HG03103 (cell line): ENCODE data around the gene SANBR.

ENCODE experiments used
- ATAC-seq: cut with Tn5 transposase; IDR thresholded peaks from one replicate; pipeline ENCODE4 v1.9.1; 2021; ENCODE audit warnings: low read depth; ENCODE audit not compliant: unreplicated experiment

SANBR gene

GRCh38 chr2:61085883-61086282, 20.2 kb downstream of the SANBR start:
- ATAC-seq = no peak

GRCh38 chr2:61089797-61090196, 24.1 kb downstream of the SANBR start:
- ATAC-seq = no peak

- ATAC-seq = no peak
These were observed 24.8 kb downstream of the SANBR start for GRCh38 chr2:61090386-61090921.

GRCh38 chr2:61091485-61091884, 25.8 kb downstream of the SANBR start:
- ATAC-seq = no peak

- no peak for ATAC-seq
These were observed 30.8 kb downstream of the SANBR start for GRCh38 chr2:61096438-61096837.

- no peak for ATAC-seq
These were observed 35.1 kb downstream of the SANBR start for GRCh38 chr2:61100801-61101200.

GRCh38 chr2:61109291-61109690, 43.6 kb downstream of the SANBR start:
- ATAC-seq = no peak

- no peak for ATAC-seq
These were observed 46.0 kb downstream of the SANBR start for GRCh38 chr2:61111708-61112107.

- no peak for ATAC-seq
These were observed 48.5 kb downstream of the SANBR start for GRCh38 chr2:61114147-61114546.
